HTERT RPE-1 (cell line): ENCODE results near the gene RAD18.

Source experiments
- in situ Hi-C: fragments of 300-500 bp; cut with MboI; formaldehyde crosslinking; loops from 4 replicates; pipeline ENCODE4 v1.14.3; 2020; ENCODE audit warnings: low sequenced_read_pairs

RAD18 gene

DNA sequence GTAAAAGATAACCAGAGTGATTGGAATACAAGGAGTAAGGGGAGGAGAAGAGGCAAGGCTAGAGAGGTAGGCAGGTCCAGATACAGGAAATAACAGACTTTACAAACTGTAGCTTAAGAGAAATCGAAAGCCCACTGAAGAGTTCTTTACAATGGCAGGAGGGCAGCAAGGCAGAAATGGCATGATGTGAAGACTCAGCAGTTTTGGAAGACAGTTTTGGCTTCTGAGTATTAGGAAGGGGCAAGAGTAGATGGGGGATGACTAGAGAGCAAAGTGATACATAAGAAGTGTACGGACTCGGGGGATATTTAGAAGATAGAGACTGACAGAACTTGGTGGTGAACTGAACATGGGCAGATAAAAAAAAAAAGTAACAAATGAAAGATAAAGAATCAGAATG lies 54.1 kb downstream of the RAD18 start:
- in situ Hi-C loops: no loop called here

DNA sequence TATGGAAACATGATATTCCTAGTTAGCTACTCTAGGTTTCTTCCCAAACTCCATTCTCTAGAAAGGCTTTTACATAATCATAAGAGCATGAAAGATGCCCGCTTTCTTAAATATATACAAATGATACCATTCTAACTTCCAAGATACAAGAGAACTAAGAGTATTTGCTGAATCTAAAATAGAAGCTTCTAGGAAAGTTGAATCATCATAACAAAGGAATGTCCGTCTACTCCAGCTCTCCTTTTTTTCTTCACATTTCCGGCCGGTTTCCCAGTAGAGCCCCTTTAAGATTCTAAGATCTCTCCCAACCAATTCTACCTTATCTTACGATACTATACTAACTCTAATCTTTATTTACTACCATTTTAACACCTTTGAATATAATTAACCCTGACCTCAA lies 60.1 kb downstream of the RAD18 start:
- in situ Hi-C loops: no loop called here

DNA sequence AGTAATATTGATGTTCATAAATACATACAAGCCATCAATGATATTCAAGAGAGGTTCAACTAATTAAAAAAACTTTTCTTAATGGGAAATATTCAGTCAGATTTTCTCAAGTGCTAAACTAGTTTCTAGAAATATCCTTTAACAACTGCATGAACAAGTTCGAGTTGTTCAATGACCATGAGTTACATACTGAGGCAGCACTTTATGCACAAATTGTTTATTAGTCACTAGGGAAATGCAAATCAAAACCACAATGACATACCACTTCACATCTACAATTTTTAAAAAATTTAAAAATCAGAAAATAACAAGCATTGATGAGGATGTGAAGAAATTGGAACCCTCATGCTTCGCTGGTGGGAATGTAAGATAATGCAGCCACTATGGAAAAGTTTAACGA lies 62.4 kb downstream of the RAD18 start:
- in situ Hi-C loops: no loop called here

DNA sequence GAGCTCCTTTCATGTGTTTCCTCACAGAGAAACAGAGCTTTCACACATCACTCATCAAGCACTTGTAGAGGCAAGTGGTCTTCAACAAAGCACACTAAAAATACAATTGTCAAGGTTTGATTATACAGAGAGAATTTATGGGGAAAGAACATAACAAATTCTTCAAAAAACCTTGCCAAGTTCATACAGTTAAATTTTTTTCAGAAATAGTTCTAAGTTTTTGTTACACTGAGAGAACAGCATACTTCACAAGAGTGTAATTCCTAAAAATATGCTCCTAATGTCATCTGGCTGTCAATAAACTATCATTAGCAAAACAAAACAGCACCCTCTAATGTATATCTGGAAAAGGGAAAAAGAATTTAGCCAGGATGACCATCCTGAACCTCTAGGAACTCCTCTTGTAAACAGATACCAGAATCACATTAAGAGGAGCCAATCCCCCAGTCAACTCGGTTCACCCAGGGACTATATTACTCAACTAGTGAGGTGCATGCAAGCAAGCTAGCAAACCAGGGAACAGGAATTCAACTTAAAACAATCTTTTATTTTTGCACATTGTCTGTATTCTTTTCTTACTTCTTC lies 63.3 kb downstream of the RAD18 start:
- in situ Hi-C loops: no loop called here

DNA sequence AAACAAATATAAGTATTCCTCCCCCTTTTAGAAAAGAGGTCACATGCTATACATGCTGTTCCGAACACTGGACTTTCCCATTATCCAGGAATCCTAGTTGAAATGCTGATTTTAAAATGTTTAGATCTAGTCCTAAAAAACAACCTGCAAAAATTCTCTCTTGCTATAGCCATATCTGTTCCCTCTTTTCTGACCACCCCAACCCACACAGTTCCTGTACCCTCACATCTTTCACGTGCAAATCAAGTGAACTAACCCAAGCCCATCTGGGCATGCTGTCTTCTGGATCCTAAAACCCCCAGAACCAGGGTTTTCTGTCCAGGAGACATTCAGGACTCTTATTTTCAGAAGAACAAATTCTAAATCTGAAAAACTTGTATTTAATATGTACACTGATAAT lies 67.4 kb downstream of the RAD18 start:
- in situ Hi-C loops: no loop called here

DNA sequence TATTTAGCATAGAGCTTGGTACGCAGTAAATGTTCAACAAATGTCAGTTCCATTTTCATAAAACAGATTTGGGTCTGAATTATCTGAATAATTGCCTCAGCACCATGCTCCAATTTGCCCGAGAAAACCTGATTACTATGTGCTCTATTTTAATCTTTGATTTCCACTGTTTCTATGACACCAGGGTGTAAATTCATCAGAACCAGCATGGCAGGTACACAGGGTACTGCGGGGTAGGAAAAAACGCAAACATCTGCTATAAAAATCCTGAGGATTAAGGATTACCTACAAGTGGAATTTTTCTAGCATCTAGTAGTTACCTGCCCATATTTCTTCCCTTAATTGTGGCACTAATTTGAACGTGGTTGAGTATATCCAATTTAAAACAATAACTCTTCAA lies 70.3 kb downstream of the RAD18 start:
- in situ Hi-C loops: no loop called here

DNA sequence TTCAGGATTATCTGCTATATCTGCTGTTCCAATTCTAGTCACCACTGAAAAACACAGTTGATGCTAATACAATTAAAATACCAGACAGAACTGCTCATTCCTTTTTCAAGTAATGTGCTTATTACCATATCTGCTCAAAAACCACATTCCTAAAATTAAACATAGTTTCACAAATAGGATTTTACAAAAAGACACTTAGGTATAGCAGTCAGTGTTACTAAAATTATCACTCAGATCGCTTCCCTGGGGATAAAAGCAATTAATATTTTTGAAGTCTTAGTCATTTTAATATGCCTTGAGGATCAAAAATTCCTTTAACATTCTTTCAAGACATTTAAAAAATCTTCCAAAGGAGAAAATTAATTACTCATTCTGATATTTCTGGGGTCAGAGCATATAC lies 71.5 kb downstream of the RAD18 start:
- in situ Hi-C loops: no loop called here

DNA sequence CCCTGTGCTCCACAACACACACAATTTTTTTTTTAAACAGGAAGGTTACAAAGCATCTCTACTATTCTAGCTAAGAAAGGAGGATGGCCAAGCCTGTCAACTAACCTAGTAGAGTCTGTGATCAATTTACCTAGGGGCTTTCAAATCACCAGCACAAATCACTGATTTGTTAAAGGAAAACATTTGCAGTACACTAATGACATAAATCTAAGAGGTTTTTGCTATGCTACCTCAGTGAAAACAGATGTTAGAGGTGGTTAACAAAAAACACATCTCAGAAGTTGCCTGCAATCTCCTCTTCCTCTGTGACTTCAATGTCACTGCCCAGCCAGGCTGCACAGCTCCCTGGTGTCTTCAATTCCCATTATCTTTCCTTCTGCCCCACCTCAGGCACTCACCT lies 72.0 kb downstream of the RAD18 start:
- in situ Hi-C loops: no loop called here

DNA sequence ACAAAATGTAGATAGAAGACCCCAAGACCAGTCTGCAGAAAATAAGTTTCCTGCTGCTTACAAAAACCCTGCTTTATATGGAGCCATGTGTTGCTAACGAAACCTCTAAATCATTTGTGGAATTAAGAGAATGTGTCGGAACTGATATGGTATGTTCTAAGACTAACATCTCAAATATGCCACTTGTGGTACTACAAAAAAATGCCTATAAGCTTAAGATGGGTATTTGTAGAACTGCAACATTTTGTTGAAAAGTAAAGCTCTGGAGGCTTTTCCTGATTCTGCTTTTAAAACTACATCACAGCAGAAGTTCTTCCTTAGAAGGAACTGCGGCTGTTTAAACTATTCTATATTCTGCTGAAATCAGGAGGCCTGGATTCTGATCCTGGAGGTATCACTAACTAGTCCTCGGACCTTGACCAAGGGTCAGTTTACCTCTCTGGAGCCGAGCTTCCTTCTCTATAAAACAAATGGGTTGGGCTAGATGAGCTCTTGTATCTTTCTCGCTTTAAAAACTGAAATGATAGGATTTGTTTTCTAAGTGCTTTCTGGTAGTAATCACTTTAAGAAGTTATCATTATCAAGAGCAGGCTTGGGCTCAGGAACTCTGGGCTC lies 74.9 kb downstream of the RAD18 start:
- in situ Hi-C loops: no loop called here

DNA sequence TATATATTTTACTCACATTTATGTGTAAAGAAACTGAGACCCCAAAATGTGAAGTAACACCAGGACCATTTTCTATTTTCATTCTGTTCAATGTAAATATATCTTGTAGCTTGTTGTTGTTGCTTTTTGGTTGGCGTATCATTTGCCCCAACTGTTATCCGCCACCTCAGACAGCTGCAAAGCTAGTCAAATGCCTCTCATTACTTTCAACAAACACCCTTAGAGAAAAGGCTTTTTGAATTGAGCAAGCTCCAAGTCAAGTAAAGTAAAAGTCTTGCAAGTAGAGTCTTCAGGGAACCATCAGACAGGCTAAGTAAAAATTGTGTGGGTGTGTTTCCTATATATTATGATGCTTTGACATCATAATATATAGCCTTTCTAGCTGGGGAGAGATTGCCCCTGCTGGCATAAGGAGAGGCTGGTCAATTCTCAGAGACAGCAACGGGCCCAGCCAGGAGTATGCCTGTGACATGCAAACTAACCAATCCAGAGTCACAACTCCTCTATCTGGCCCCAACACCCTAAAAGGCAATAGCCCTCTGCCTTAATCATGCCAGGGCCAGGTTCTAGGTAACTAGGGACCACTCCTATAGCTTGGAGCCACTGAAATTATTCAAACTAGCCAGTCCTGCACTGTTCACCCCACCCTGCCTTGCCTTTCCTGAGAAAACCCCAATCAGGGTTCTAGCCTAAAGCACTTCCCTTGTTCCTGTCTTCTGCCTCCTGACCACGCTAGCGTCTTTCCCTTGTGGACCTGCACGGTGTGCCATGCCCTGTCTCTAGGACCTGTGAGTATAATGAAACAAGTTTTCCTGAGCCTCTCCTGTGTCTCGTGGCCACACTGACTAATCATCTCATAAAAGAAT lies 75.6 kb downstream of the RAD18 start:
- in situ Hi-C loops: no loop called here

DNA sequence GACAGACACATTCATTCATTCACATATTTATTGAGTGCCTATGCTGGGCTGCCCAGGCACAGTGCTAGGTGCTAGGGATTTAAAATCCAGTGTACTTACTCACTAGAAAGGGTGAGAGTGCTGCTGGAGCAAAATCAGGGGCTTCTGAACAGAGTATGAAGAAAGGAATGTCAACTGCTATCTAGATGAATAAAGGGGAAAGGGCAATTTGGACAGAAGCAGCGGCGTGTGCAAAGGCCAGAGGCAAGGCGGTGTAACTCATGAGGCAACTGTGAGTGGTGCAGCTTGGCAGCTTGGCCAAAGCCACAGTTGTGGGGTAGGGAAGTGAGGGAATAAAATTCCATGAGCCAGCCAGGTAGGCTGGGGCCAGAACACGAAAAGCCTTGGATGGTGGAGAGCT lies 76.7 kb downstream of the RAD18 start:
- in situ Hi-C loops: no loop called here

DNA sequence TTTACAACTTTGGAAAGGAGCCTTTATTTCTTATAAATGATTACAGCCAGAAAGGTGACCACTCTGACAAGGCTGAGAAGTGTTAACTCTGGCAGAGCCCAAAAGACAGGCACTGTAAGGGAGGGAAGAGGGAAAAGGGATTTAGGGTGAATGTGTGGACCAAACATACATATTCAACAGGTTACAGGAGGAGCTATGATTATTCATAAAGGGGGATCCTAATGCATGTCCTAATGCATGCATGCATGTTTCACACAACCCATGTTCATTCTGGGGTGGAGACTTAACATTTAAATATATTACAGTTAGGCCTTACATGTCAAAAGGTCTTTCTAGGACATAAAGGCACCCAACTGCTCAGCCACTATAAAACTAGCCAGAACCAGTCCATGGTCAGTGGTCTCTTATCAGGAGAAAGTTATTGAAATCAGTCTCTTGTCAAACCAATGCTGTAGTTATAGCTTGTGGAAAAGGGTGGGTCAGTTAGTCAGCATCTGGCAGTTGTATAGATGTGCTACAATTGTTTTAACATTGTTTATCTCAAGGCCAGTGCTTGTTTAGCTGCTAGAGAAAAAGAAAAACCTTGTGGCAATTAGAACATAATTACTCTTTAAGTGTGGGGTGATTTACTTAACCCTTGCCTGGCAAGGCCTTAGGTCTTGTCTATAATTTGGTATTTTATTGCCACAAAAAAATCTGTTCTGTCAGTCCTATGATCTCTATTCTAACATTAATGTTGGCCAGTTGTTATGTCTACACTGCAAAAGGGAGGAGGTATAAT lies 77.5 kb downstream of the RAD18 start:
- in situ Hi-C loops: no loop called here

DNA sequence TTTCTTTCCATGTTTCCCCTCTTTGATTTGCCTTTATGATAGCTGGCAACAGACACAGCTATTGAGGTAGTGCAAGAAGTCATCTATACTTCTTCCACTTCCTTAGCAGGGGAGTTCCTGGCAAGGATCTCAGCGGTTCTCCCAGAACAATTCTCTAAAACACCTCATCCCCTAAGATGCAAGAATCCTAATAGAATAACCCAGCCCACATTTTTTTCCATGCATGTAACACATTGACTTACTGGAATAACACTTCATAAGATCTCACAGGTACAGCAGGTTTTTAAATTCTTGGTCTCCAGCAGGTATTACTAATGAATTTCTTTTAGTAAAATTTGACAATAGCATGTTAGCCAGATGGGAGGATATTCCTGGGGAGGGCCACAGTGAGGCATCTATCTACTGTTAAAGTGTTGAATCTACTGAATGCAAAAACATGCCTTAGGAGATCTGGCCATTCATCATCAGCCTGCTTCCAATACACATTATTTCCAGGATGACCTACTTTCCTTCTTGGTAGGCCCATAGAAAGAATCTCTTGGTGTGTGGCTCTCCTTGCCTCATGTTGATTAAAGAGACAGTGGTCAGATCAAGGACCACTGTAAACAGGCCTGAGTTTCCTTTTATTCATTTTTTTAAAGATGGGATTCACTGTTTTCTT lies 78.5 kb downstream of the RAD18 start:
- in situ Hi-C loops: no loop called here

DNA sequence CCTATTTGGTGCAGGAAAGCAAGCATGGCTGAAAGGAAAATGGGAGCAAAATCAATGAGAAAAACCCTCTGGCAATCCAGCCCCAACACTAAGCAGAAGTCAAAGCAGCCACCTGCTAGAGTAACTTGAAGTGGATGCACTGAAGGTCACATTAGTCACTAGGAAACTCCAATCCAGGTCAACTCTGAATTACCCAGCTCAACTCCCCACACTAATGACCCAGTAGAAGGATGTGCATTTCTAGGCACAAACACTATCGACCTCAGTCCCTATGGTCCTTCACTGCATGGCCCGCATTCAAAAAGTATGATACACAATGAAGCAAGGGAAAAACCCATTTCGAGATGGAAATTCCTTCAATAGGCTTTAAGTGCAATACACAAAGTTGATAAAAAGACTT lies 80.6 kb downstream of the RAD18 start:
- in situ Hi-C loops: no loop called here

DNA sequence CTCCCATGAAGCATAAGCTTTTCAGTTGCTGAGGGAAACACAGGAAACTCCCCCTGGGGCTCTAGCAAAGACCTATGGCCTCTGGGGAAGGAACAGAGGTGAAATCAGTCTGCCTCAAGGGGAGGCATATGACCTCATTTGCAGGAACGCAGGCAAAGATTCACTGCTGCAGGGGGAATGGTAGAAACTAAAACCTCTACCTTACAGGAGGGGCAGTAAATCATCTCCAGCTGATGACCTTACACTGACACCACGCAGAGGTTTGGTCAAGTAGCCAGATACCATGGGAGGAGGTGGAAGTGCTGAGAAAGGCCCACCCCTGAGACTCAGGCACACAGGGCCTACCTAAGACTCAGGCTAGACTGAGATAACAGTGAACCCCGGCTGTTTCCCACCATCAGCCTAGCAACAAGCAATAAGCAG lies 81.1 kb downstream of the RAD18 start:
- in situ Hi-C loops: no loop called here

DNA sequence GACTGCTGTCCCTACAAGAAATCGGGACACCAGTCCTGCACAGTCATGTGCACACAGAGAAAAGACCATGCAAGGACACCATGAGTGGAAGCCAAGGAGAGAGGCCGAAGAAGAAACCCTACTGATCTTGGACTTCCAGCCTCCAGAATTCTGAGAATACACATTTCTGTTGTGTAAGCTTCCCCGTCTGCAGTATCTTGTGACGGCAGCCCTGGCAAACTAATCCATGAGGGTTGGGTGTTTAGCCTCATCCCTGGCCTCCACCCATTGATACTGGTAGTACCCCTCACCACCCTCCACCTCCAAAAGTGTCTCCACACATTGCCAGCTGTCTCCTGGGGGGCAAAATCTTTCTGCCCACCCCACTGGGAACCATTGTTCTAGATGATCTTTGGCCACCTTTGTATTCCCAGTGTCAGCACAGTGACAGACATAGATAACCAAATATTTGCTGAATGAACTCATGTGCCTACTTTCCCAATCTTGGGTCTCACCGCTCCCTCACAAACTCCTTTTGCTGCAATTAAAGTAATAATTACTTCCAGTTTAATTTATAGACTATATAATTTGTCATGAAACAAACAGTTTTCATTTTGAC lies 83.8 kb downstream of the RAD18 start:
- in situ Hi-C loops: no loop called here

DNA sequence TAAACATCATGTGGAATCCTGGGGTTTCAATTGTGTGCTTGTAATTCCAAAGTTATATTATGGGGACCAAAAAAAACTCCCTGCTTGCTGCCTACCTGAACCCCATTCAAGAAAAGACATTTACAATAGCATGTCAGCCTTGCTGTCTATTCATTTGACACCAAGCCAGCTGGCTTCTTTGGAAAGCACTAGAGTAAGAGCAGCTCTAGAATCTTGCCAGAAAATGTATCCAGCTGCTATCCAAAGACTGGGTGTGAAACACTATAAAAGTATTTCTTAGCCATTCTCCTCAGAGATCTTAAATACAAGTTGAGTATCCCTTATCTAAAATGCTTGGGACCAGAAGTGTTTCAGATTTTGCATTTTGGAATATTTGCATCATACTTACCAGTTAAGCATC lies 87.4 kb downstream of the RAD18 start:
- in situ Hi-C loops: no loop called here

DNA sequence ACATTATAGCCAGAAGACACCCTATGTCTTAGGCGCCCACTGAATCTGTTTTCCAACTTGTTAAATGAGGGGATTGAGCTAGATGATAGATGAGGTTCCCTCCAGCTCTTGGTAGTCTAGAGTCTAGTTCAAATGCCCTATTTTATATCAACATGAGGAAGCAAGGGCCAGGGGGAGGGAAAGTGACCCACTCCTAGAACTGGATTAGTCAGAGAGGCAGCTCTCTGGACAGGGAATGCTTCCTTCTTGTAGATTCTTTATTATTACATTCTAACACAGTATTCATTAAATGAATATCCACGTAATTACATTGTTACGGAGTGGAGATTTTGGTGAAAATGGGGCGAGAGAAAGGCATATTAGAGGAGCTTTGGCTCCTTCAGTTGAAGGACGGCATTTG lies 89.5 kb downstream of the RAD18 start:
- in situ Hi-C loops: no loop called here

DNA sequence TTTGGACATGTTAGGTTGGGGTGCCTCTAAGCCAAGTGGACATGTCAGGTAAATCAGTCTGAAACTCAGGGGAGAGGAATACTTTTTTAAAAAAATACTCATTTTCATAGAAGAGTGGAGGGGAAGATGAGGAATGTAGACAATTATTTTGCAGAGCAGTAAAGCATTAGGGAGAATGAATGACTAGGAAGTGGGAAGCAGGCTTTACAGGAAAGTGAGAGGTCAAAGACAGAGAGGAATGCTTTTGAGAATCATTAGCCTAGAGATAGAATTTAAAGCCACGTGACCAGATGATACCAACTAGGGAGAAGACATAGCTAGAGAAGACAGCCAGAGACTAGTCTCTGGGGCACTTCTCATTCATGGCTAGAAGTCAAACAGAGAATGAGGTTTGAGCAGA lies 91.0 kb downstream of the RAD18 start:
- in situ Hi-C loops: no loop called here

DNA sequence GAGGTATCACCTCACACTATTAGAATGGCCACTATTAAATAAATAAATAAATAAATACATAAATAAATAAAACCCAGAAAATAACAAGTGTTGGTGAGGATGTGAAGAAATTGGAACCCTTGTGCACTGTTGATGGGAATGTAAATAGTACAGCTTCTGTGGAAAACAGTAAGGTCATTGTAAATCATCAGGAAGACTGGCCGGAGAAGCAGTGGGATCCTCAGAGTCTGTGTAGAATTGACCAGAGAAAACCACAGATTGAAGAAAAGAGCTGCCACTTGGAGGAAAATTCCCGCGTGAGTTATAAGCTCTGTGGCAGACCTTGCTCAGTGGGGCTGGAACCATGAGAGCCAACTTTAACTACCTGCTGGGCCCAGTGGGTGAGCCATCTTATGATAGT lies 92.0 kb downstream of the RAD18 start:
- in situ Hi-C loops: no loop called here

DNA sequence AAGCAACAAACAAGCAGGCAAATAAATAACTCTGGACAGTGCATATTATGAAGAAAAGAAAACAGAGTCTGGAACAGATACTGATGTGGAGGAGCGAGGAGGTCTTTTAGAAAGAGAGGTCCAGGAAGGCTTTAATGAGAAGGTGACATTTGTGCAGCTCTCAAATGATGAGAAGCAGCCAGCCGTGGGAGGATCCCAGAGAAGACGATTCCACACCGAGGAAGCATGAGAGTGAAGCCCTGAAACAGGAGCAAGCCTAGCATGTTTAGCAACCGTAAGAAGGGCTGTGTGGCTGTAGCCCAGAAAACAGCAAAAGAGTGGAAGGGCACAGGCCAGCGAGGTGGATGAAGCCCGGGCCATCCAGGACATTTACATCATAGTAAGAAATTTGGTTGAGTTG lies 93.1 kb downstream of the RAD18 start:
- in situ Hi-C loops: no loop called here
